Left lung (tissue), 10 donors: ENCODE data around the gene FRG2. TPM values are rescaled to one million over a fixed set of nuclear protein-coding genes. Genes with fewer than 3 reads are reported as not detected.
"Not testable (repeated sequence)": the region's sequence is repeated elsewhere in the genome, so short reads cannot be mapped to it uniquely, and the experiment has no call there.

Source experiments
- ATAC-seq: fragments of 200-7000 bp; cut with Tn5 transposase; one replicate; pipeline ENCODE4 v1.9.1; 2020; ENCODE audit warnings: moderate library complexity
- DNase-seq, 4 donors: peaks; one replicate each; pipeline ENCODE4 v3.0.0-alpha.2; 2013 to 2020
- H3K27ac ChIP-seq, 2 donors: fragments of 200-600 bp; sonication (generic) in 1 of 2; one replicate each; pipeline versions ENCODE4 v1.5.0 to v1.8.0; 2020 to 2021
- H3K27me3 ChIP-seq, 2 donors: fragments of 200-600 bp; sonication (generic) in 1 of 2; one replicate each; pipeline versions ENCODE4 v1.5.0 to v1.8.0; 2020 to 2021
- H3K36me3 ChIP-seq, 2 donors: fragments of 200-600 bp; sonication (generic) in 1 of 2; one replicate each; pipeline versions ENCODE4 v1.5.0 to v1.8.0; 2020 to 2021
- H3K4me1 ChIP-seq, 2 donors: fragments of 200-600 bp; one replicate each; pipeline ENCODE4 v1.8.0; 2021
- H3K4me3 ChIP-seq, 2 donors: fragments of 200-600 bp; sonication (generic) in 1 of 2; one replicate each; pipeline versions ENCODE4 v1.5.0 to v1.8.0; 2020 to 2021; ENCODE audit warnings: mild to moderate bottlenecking in 1 of 2
- H3K9me3 ChIP-seq, 2 donors: fragments of 200-600 bp; sonication (generic) in 1 of 2; one replicate each; pipeline versions ENCODE4 v1.5.0 to v1.8.0; 2020 to 2021
- intact Hi-C, 2 donors: fragments of 100-400 bp; cut with DNase I; formaldehyde crosslinking; loops; one replicate each; pipeline versions ENCODE4 v1.11.2 to v1.14.2; 2022
- polyA plus RNA-seq, 6 donors: library from polyadenylated mRNA; unstranded; fragments of 120-200 nt; gene quantifications; one replicate each; pipeline ENCODE4 v1.2.1, GENCODE V29; 2013; ENCODE audit not compliant: insufficient read length in 6 of 6
- total RNA-seq, 2 donors: library from RNA; stranded (reverse); fragmentation: NEBNext Ultra II Directional; extraction: Animal tissue kit (Norgen Biotek cat#: 25700); gene quantifications; one replicate each; pipeline ENCODE4 v1.2.1, GENCODE V29; 2021
- TF ChIP-seq, protein P1 (sequence below), 2 donors: fragments of 200-600 bp; sonication (generic) in 1 of 2; IDR thresholded peaks; one replicate each; pipeline versions ENCODE4 v1.5.0 to v1.8.0; 2021; ENCODE audit warnings: antibody characterized with exemption in 2 of 2
- donor health status: DM: no; HTN: yes; CAD: no.
- donor health status: DM: no; HTN: no; CAD: no.

FRG2 gene
- total and polyA plus RNA-seq, 8 donors = 0.08 TPM; not detected in 7

DNA sequence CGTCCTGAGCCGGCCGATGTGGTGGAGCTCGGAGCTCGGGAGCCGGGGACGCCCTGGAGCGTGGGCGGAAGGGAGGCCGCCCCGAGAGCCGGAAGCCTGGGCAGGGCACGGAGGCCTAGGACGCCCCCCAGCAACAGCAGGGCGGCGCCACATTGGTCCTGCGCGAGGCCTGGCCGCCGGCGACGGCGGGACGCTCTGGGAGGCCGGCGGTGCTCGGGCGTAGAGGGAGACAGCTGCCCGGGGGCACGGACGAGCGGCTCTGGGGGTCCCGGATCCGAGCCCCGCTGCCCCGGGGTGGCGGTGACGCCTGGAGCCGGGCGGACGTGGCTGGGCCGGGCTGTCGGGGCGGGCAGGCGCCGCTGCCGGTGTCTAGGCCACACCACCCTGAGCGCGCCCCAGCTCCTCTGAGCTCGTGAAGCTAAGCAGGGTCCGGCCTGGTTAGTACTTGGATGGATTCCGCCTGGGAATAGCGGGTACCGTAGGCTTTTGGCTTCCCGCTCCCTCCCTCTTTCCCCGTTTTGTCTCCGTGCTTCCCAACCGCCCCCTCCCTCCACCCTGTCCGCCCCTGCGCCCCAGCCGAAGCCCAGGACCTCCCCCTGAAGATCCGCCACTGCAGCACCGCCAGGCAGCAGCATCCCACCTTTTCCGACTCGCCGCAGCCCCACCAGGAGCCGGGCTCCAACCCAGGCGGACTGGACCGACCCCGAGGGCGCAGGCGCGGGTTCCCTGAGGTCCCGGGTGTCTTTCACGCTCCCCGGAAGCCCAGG lies 12.1 kb downstream of the FRG2 start:
- Histone ChIP-seq H3K27ac (no peak overlapping the region), H3K9me3 (no peaks in the 10 kb centered on the region), H3K36me3 (no peaks in the 10 kb centered on the region), H3K4me3 (no peak overlapping the region), H3K4me1 (no peaks in the 10 kb centered on the region), H3K27me3 (peaks cover 49 to 91% of the 10 kb centered on the region in 2 donors)
- peak in 1 of 4 donors; percentile 83 for DNase-seq
- TF ChIP-seq, protein P1, sequence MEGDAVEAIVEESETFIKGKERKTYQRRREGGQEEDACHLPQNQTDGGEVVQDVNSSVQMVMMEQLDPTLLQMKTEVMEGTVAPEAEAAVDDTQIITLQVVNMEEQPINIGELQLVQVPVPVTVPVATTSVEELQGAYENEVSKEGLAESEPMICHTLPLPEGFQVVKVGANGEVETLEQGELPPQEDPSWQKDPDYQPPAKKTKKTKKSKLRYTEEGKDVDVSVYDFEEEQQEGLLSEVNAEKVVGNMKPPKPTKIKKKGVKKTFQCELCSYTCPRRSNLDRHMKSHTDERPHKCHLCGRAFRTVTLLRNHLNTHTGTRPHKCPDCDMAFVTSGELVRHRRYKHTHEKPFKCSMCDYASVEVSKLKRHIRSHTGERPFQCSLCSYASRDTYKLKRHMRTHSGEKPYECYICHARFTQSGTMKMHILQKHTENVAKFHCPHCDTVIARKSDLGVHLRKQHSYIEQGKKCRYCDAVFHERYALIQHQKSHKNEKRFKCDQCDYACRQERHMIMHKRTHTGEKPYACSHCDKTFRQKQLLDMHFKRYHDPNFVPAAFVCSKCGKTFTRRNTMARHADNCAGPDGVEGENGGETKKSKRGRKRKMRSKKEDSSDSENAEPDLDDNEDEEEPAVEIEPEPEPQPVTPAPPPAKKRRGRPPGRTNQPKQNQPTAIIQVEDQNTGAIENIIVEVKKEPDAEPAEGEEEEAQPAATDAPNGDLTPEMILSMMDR (IDR thresholded peaks at IDR 0.05) = no peak
- no peak for ATAC-seq
- intact Hi-C loops = no loop called here

DNA sequence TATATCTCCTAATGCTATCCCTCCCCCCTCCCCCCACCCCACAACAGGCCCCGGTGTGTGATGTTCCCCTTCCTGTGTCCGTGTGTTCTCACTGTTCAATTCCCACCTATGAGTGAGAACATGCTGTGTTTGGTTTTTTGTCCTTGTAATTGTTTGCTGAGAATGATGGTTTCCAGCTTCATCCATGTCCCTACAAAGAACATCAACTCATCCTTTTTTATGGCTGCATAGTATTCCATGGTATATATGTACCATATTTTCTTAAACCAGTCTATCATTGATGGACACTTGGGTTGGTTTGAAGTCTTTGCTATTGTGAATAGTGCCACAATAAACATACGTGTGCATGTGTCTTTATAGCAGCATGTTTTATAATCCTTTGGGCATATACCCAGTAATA lies 37.1 kb downstream of the FRG2 start:
- H3K36me3 ChIP-seq, H3K4me3 ChIP-seq, H3K9me3 ChIP-seq, H3K27me3 ChIP-seq, intact Hi-C loops, H3K4me1 ChIP-seq, DNase-seq, ATAC-seq, H3K27ac ChIP-seq: not testable (repeated sequence)

DNA sequence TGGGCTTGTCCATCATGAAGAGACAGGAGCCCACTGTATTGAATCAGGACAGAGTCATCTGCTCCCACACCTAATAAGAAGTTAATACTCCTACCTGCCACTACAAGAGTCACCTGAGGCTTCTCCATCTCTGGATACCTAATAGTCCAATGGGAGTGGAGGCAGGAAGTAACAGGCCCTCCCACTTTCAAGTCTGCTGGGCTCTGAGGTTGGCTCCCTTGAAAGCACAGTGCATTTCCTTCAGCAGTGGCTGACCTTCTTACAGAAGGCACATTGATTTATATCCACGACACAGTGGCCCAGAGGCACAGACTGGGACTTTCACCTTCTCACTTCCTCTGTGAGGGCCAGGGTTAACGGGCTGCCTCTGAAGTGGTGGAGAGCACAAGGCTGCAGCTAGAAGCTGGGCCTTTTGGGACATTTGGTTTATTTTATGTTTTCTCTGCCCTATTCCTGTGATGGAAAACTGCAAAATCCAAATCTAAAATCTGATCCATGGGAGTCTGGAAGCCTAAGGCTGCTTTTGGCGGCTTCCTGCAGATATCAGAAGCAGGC lies 38.1 kb downstream of the FRG2 start:
- intact Hi-C loops = no loop called here
- Histone ChIP-seq H3K4me3 (no peak overlapping the region), H3K4me1 (no peaks in the 10 kb centered on the region), H3K36me3 (no peaks in the 10 kb centered on the region), H3K27me3 (peaks cover 0 to 13% of the 10 kb centered on the region in 2 donors), H3K27ac (no peak overlapping the region), H3K9me3 (peaks cover 0 to 3% of the 10 kb centered on the region in 2 donors)
- TF ChIP-seq, protein P1 (IDR thresholded peaks at IDR 0.05) = no peak
- DNase-seq (no peak), ATAC-seq (no peak)

DNA sequence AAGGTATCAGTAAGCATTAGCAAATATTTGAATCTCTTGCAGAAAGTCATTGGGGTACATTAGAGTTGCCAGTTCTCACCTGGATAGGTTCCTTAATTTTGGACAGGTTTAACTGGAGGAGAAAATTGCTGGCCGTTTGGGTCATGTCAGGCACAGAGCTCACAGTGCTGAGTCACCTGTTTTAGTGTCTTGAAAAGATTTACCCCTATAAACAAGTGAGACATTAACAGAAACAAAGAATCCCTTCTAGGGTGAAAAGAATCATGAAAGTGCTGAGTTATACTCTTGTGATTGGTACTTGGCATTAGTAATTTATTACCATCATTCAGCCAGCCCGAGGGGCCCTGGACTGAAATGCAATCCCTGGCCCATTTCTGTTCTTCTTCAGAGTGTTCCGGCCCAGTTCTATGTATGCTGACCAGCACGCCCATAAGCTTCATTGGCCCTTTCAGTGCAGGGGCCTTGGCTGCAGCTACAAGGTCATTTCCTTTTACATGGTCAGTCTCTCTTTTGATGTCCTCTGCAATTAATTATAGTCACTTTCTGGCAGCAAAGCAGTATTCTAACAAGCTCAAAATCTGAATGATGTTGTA lies 41.3 kb downstream of the FRG2 start:
- H3K36me3 ChIP-seq, H3K9me3 ChIP-seq, ATAC-seq, H3K27ac ChIP-seq, H3K4me3 ChIP-seq, DNase-seq, intact Hi-C loops, H3K4me1 ChIP-seq: not testable (repeated sequence)
- H3K27me3 ChIP-seq = peaks cover 0 to 17% of the 10 kb centered on the region in 2 donors

DNA sequence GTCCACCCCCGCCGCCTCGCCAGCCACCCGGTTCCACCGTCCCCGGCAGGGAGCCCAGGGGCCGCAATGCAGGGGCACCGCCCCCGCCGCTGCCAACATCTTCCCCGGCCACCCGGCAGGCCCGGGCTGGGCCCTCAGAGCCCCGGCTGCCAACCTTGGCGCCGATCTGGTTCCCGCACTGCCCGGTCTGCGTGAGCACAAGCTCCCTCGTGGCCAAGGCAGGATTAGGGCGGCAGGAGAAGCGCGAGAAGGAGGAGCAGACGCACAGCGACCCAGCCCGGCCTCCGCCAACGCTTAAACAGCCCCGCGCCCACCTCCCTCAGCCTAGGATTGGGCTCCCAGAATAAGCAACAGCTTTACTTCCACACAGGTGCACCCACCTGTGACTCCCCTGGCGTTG lies 42.4 kb downstream of the FRG2 start:
- H3K9me3 ChIP-seq, H3K4me3 ChIP-seq, H3K36me3 ChIP-seq, H3K4me1 ChIP-seq, H3K27ac ChIP-seq, intact Hi-C loops, ATAC-seq: not testable (repeated sequence)
- DNase-seq = peak in 1 of 4 donors; percentile 77
- H3K27me3 ChIP-seq = peaks cover 0 to 17% of the 10 kb centered on the region in 2 donors

DNA sequence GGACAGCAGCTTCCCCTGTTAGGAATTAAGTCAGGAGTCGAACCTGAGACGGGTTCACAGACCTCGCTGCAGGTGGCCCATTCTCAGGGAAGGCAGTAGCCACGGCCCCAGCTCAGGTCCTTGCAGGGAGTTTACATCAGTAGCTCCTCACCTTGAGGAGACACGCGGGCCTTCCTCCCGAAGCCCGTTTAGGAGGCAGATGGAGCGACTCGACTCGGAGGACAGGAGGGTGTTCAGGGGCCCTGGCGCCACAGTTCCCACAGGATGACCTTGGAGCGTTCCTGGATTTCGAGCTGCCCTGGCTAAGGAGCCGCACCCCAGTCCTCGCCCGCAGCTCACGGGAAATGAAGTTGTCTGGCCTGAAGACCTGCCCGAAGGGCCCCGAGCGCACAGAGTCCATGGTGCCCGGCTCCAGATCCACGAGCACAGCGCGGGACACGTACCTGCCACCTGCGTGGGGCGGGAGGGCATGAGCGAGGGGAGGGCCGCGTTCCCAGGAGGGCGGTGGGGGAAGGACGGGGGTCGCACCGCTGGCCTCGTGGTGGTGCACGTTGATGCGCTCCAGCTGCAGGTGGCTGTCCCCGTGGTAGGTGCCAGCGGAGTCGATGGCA lies 43.0 kb downstream of the FRG2 start:
- H3K36me3 ChIP-seq, H3K9me3 ChIP-seq, ATAC-seq, DNase-seq, intact Hi-C loops, H3K4me1 ChIP-seq, H3K4me3 ChIP-seq, H3K27ac ChIP-seq: not testable (repeated sequence)
- H3K27me3 ChIP-seq = peaks cover 0 to 17% of the 10 kb centered on the region in 2 donors

DNA sequence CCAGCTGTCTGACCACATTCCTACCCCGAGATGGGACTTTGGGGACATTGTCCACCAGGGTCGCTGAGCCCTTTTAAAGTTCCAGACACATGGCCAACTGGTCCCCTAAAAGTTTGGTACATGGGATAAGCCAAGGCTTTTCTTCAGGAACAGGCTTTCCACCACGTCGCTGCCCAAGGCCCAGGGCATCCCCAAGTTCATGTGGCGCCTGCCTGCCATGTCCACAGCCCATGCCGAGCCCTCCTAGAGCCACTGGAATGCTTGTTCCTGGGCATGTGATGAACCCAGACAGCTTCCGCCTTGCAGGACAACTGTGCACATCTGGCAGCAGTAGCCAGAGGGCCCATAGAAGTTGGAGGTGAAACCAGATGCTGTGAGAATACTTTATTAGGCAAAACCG lies 45.1 kb downstream of the FRG2 start:
- Histone ChIP-seq H3K9me3 (no peaks in the 10 kb centered on the region), H3K27me3 (peaks cover 0 to 17% of the 10 kb centered on the region in 2 donors), H3K4me3 (no peak overlapping the region), H3K27ac (no peak overlapping the region), H3K36me3 (no peaks in the 10 kb centered on the region), H3K4me1 (no peaks in the 10 kb centered on the region)
- no peak for ATAC-seq
- TF ChIP-seq, protein P1 (IDR thresholded peaks at IDR 0.05) = no peak
- intact Hi-C loops = no loop called here
- DNase-seq = no peak

DNA sequence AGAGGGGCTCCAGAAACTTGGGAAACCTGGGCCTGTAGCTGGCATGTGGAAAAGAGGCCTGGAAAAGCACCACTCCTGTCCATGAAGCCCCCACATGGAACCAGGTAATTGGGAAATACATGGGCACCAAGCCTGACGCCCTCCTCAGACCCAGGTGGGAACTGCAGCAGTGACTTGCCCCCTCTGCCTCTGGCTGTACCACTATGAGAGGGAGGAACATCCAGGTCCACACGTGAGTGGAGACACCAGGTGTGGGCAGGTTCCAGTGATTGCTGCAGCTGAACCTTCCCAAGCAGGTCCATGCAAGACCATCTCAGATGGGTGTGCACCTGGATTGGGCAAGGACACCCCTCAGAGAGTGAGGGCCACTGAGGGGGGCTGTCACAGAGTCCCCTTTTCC lies 46.8 kb downstream of the FRG2 start:
- H3K4me3 ChIP-seq, ATAC-seq, H3K36me3 ChIP-seq, H3K4me1 ChIP-seq, DNase-seq, intact Hi-C loops, H3K9me3 ChIP-seq, H3K27ac ChIP-seq: not testable (repeated sequence)
- H3K27me3 ChIP-seq = peaks cover 0 to 17% of the 10 kb centered on the region in 2 donors
